Measurements from ENCODE around the gene GSTT2B. TPM values are rescaled to one million over a fixed set of nuclear protein-coding genes. Genes with fewer than 3 reads are reported as not detected.
A peak's percentile ranks its signal among the peaks of the same experiment; 100 is the strongest.
"Not testable (repeated sequence)": the region's sequence is repeated elsewhere in the genome, so short reads cannot be mapped to it uniquely, and the experiment has no call there.

Gene GSTT2B
- total and polyA plus RNA-seq, 2 of the 8 experiments (the other 6 are each of a cell fraction or from before 2014, with no cell fraction given), result 6.3 to 13.3 TPM

GRCh38 chr22:23955886-23956285 lies 5.1 kb downstream of the GSTT2B start:
- POLR2A ChIA-PET (ENCODE audit: partially characterized antibody); H3K18ac ChIP-seq (ENCODE audit: extremely low read depth, low read length); H4K91ac ChIP-seq (replicated peaks; ENCODE audit: insufficient read length, low read length); H3K79me1 ChIP-seq (ENCODE audit: low read depth, low read length); H2AFZ ChIP-seq (ENCODE audit: low read length); H2BK15ac ChIP-seq (ENCODE audit: low read length); H3K9ac ChIP-seq (replicated peaks in 1 of 4; ENCODE audit: extremely low read depth in 1 of 4, low read depth in 3 of 4, low read length in 3 of 4); H3K23ac ChIP-seq (ENCODE audit: insufficient read length); H3K9me3 ChIP-seq (ENCODE audit: insufficient read depth in 2 of 2, low read depth in 1 of 2, low read length in 1 of 2); FAIRE-seq; H4K20me1 ChIP-seq (replicated peaks in 1 of 2; ENCODE audit: control insufficient read depth in 1 of 2, insufficient read depth in 2 of 2, low read length in 2 of 2); H3K79me2 ChIP-seq (ENCODE audit: control insufficient read depth in 1 of 2, insufficient read depth in 2 of 2, low read length in 2 of 2); H2AK5ac ChIP-seq (ENCODE audit: low read depth, low read length); H4K5ac ChIP-seq (ENCODE audit: insufficient read length, low read depth, low read length); H3K27me3 ChIP-seq (replicated peaks in 1 of 4; ENCODE audit: control insufficient read depth in 3 of 4, extremely low read depth in 1 of 4, insufficient read depth in 3 of 4, low read length in 3 of 4); H2BK120ac ChIP-seq (replicated peaks; ENCODE audit: low read depth, low read length); DNase-seq (ENCODE audit: low read depth in 1 of 2, low spot score in 2 of 2); H3K36me3 ChIP-seq (ENCODE audit: control insufficient read depth in 2 of 4, insufficient read depth in 4 of 4, low read length in 3 of 4); H3K27ac ChIP-seq (ENCODE audit: low read depth, low read length); H3K23me2 ChIP-seq (ENCODE audit: low read depth, low read length); H3K56ac ChIP-seq (replicated peaks; ENCODE audit: insufficient read length, low read depth, low read length); H3K4ac ChIP-seq (replicated peaks; ENCODE audit: insufficient read length, low read depth, low read length); H2BK12ac ChIP-seq (ENCODE audit: low read depth, low read length); H4K8ac ChIP-seq (ENCODE audit: extremely low read depth, insufficient read depth, low read length); H2BK5ac ChIP-seq (ENCODE audit: low read depth, low read length); H3K14ac ChIP-seq (ENCODE audit: insufficient read length); H2BK20ac ChIP-seq (ENCODE audit: low read length): not testable (repeated sequence)
- WGBS, 2 experiments (ENCODE audit: extremely low coverage in 1 of 2, insufficient coverage in 1 of 2, insufficient read length in 1 of 2, insufficient replicate concordance in 2 of 2, low coverage in 1 of 2, low lambda C conversion rate in 2 of 2, missing lambda C conversion rate in 1 of 2), result 8% methylated on average over 7 of the region's 8 CpGs; no CpG with 5 or more reads in 1 of the 2 experiments
- Histone ChIP-seq H3K4me3 (ENCODE audit: extremely low read depth in 1 of 4, insufficient read depth in 2 of 4, low read depth in 3 of 4, low read length in 4 of 4) (peak overlapping the region in 1 of 4 experiments; percentile 51; a peak in 1 of 8 replicates), H3K4me1 (replicated peaks in 1 of 4; ENCODE audit: control insufficient read depth in 3 of 4, insufficient read depth in 4 of 4, low read length in 3 of 4) (peaks cover 3 to 10% (median 6%) of the 10 kb centered on the region in 4 experiments), H3K4me2 (ENCODE audit: insufficient read depth in 1 of 2, low read depth in 2 of 2, low read length in 2 of 2) (peak overlapping the region; percentile 0 to 56; a peak in 3 of 4 replicates)
- CTCF ChIA-PET (ENCODE audit: partially characterized antibody), result interaction anchor here (0.6 to 1.3 kb wide), 8 partner anchors 26 to 317 kb away, joined by 3 to 5 read pairs (median 3); no protein-coding TSS in a partner anchor

GRCh38 chr22:23954991-23955305 lies 6.0 kb downstream of the GSTT2B start:
- H3K14ac ChIP-seq (ENCODE audit: insufficient read length); H4K20me1 ChIP-seq (replicated peaks in 1 of 2; ENCODE audit: control insufficient read depth in 1 of 2, insufficient read depth in 2 of 2, low read length in 2 of 2); DNase-seq (ENCODE audit: low read depth in 1 of 2, low spot score in 2 of 2); H3K4me3 ChIP-seq (ENCODE audit: extremely low read depth in 1 of 4, insufficient read depth in 2 of 4, low read depth in 3 of 4, low read length in 4 of 4); H3K79me2 ChIP-seq (ENCODE audit: control insufficient read depth in 1 of 2, insufficient read depth in 2 of 2, low read length in 2 of 2); POLR2A ChIA-PET (ENCODE audit: partially characterized antibody); H3K9ac ChIP-seq (replicated peaks in 1 of 4; ENCODE audit: extremely low read depth in 1 of 4, low read depth in 3 of 4, low read length in 3 of 4); H3K23me2 ChIP-seq (ENCODE audit: low read depth, low read length); H3K27me3 ChIP-seq (replicated peaks in 1 of 4; ENCODE audit: control insufficient read depth in 3 of 4, extremely low read depth in 1 of 4, insufficient read depth in 3 of 4, low read length in 3 of 4); H3K56ac ChIP-seq (replicated peaks; ENCODE audit: insufficient read length, low read depth, low read length); H3K79me1 ChIP-seq (ENCODE audit: low read depth, low read length); H4K8ac ChIP-seq (ENCODE audit: extremely low read depth, insufficient read depth, low read length); FAIRE-seq; H3K9me3 ChIP-seq (ENCODE audit: insufficient read depth in 2 of 2, low read depth in 1 of 2, low read length in 1 of 2); H3K23ac ChIP-seq (ENCODE audit: insufficient read length); H2AFZ ChIP-seq (ENCODE audit: low read length); H3K36me3 ChIP-seq (ENCODE audit: control insufficient read depth in 2 of 4, insufficient read depth in 4 of 4, low read length in 3 of 4); CTCF ChIA-PET (ENCODE audit: partially characterized antibody); H3K27ac ChIP-seq (ENCODE audit: low read depth, low read length): not testable (repeated sequence)
- H4K5ac ChIP-seq (ENCODE audit: insufficient read length, low read depth, low read length), result peak overlapping the region; percentile 45
- H3K4me1 ChIP-seq (replicated peaks in 1 of 4; ENCODE audit: control insufficient read depth in 3 of 4, insufficient read depth in 4 of 4, low read length in 3 of 4), result peaks cover 3 to 10% (median 6%) of the 10 kb centered on the region in 4 experiments
- H2AK5ac ChIP-seq (ENCODE audit: low read depth, low read length), result peak overlapping the region; percentile 97
- peak overlapping the region; percentile 55; the same call in 1 of the 2 replicates for H2BK15ac ChIP-seq (ENCODE audit: low read length)
- peak overlapping the region; percentile 99 for H2BK12ac ChIP-seq (ENCODE audit: low read depth, low read length)
- H3K18ac ChIP-seq (ENCODE audit: extremely low read depth, low read length), result peak overlapping the region; percentile 62
- peak overlapping the region; percentile 51 to 54 for H3K4me2 ChIP-seq (ENCODE audit: insufficient read depth in 1 of 2, low read depth in 2 of 2, low read length in 2 of 2)
- H3K4ac ChIP-seq (replicated peaks; ENCODE audit: insufficient read length, low read depth, low read length), result peak overlapping the region; percentile 85
- peak overlapping the region; percentile 98 for H2BK5ac ChIP-seq (ENCODE audit: low read depth, low read length)
- H4K91ac ChIP-seq (replicated peaks; ENCODE audit: insufficient read length, low read length), result peak overlapping the region; percentile 52
- 57% methylated on average over 6 of the region's 6 CpGs; no CpG with 5 or more reads in 1 of the 2 experiments for WGBS, 2 experiments (ENCODE audit: extremely low coverage in 1 of 2, insufficient coverage in 1 of 2, insufficient read length in 1 of 2, insufficient replicate concordance in 2 of 2, low coverage in 1 of 2, low lambda C conversion rate in 2 of 2, missing lambda C conversion rate in 1 of 2)
- H2BK120ac ChIP-seq (replicated peaks; ENCODE audit: low read depth, low read length), result peak overlapping the region; percentile 47
- peak overlapping the region; percentile 73 for H2BK20ac ChIP-seq (ENCODE audit: low read length)
